ENCODE results near the gene RETN. TPM values are rescaled to one million over a fixed set of nuclear protein-coding genes. Genes with fewer than 3 reads are reported as not detected.

The RETN gene
- total RNA-seq, 2 donors from 2014 or later, result not detected

GRCh38 chr19:7703332-7703731 is 34.5 kb downstream of the RETN start:
- Histone ChIP-seq H3K36me3 (no peaks in the 10 kb centered on the region), H3K27ac (no peak overlapping the region), H3K27me3 (replicated peaks; ENCODE audit: insufficient read depth) (no peaks in the 10 kb centered on the region), H3K4me1 (ENCODE audit: control insufficient read depth in 1 of 2, low read depth in 2 of 2) (no peaks in the 10 kb centered on the region), H3K9me3 (no peaks in the 10 kb centered on the region), H3K4me3 (no peak overlapping the region)
- no peak for TF ChIP-seq CTCF (IDR thresholded peaks at IDR 0.05)
- no peak for DNase-seq (ENCODE audit: low spot score)
- no peak for ATAC-seq (ENCODE audit: insufficient number of reproducible peaks, low FRiP score, low read depth)

GRCh38 chr19:7704280-7705060 is 35.6 kb downstream of the RETN start:
- no peaks in the 10 kb centered on the region for H3K27me3 ChIP-seq (replicated peaks; ENCODE audit: insufficient read depth)
- ATAC-seq (ENCODE audit: insufficient number of reproducible peaks, low FRiP score, low read depth), result no peak
- no peaks in the 10 kb centered on the region for H3K36me3 ChIP-seq
- no peak for DNase-seq (ENCODE audit: low spot score)
- H3K4me3 ChIP-seq, result no peak overlapping the region
- H3K4me1 ChIP-seq (ENCODE audit: control insufficient read depth in 1 of 2, low read depth in 2 of 2), result no peaks in the 10 kb centered on the region
- H3K9me3 ChIP-seq, result no peaks in the 10 kb centered on the region
- no peak overlapping the region for H3K27ac ChIP-seq
- no peak for TF ChIP-seq CTCF (IDR thresholded peaks at IDR 0.05)

- ATAC-seq (ENCODE audit: insufficient number of reproducible peaks, low FRiP score, low read depth) (no peak), DNase-seq (ENCODE audit: low spot score) (no peak)
- no peaks in the 10 kb centered on the region for H3K9me3 ChIP-seq
- H3K36me3 ChIP-seq, result no peaks in the 10 kb centered on the region
- no peak for TF ChIP-seq CTCF (IDR thresholded peaks at IDR 0.05)
- no peaks in the 10 kb centered on the region for H3K27me3 ChIP-seq (replicated peaks; ENCODE audit: insufficient read depth)
- H3K4me1 ChIP-seq (ENCODE audit: control insufficient read depth in 1 of 2, low read depth in 2 of 2), result no peaks in the 10 kb centered on the region
- no peak overlapping the region for H3K27ac ChIP-seq
- no peak overlapping the region for H3K4me3 ChIP-seq
Measured at GRCh38 chr19:7705387-7706187, 36.7 kb downstream of the RETN start.

- Histone ChIP-seq H3K27ac (no peak overlapping the region), H3K27me3 (replicated peaks; ENCODE audit: insufficient read depth) (no peaks in the 10 kb centered on the region)
- ATAC-seq (ENCODE audit: insufficient number of reproducible peaks, low FRiP score, low read depth), result no peak
Measured at GRCh38 chr19:7706188-7706954, 37.5 kb downstream of the RETN start.

More at GRCh38 chr19:7706188-7706954, 37.5 kb downstream of the RETN start:
- no peak for TF ChIP-seq CTCF (IDR thresholded peaks at IDR 0.05)
- no peak overlapping the region for H3K4me3 ChIP-seq
- DNase-seq (ENCODE audit: low spot score), result no peak
- no peaks in the 10 kb centered on the region for H3K36me3 ChIP-seq
- no peaks in the 10 kb centered on the region for H3K4me1 ChIP-seq (ENCODE audit: control insufficient read depth in 1 of 2, low read depth in 2 of 2)
- no peaks in the 10 kb centered on the region for H3K9me3 ChIP-seq
